GM18526 (cell line): ENCODE measurements around the gene PDE11A.

Source experiments
- POLR2A ChIP-seq: IDR thresholded peaks from 3 replicates; pipeline ENCODE4 v1.6.1; 2011; ENCODE audit not compliant: insufficient read length; ENCODE audit errors: extremely low read depth

Gene PDE11A

GRCh38 chr2:177796011-177796410 lies 276.6 kb downstream of the PDE11A start:
- no peak for TF ChIP-seq POLR2A

DNA sequence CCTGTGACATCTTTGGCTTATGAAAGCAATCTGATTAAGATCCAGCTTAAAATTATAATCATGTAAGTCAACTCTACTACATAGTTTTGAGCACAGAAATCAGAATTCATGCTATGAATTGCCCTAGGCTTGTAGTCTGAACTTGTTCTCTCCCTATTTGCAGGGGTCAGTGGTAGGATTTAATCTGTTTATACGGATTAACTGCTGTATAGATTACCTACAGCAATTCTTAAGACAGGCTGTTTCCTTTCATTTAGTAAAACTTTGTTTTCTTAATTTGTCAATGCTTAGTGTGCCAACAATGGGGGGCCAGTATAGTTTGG lies 287.9 kb downstream of the PDE11A start:
- no peak for TF ChIP-seq POLR2A

DNA sequence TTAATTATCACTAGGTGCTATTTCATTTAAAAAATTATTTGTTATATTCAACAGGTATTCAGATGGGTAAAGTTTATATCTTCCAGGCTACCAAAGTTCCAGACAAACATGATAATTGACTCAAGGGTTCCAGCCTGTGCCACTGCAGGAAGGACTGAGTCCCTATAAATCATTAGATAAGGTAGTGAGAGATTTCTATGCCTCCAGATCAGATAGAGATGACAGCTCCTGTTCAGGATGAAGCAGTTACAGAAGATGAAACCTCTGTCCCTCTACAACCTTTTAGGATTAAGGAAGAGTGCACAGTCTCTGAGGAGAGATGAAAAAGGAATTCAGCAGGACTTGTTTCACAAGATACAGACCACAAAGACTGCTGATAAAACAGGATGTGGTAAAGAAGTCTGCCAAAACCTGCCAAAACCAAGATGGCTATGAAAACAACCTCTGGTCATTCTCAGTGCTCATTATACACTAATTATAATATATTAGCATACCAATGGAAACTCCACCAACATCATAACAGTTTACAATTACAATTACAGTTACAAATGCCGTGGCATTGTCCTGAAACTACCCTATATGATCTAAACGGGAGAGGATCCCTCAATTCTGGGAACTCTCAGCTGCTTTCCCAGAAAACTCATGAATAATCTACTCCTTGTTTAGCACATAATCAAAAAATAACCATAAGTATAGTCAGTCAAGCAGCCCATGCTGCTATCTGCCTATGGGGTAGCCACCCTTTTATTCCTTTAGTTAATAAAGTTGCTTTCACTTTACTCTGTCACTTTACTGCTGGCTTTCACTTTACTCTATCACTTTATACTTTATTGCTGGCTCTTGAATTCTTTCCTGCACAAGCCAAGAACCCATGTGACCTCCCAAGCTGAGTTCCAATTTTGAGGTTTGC lies 288.5 kb downstream of the PDE11A start:
- TF ChIP-seq POLR2A = no peak

- no peak for TF ChIP-seq POLR2A
Measured at GRCh38 chr2:177783091-177783490, 289.5 kb downstream of the PDE11A start.

DNA sequence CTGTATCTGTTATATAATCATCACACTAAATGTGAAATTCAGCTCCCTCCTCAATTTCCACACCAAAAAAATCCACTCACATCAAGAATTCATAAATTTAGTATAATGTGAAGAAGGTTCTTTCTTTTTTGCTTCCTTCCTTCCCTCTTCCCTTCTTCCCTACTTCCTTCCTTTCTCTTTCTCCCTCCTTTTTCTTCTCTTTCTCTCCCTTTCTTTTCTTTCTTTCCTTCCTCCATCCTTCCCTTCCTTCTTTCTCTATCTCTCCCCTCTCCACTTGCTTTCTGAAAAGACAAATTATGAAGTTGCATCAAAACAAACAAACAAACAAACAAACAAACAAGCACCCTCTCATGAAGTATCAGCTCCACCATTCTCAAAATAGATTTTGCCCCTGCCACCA lies 290.0 kb downstream of the PDE11A start:
- TF ChIP-seq POLR2A = no peak

GRCh38 chr2:177778472-177778871 lies 294.1 kb downstream of the PDE11A start:
- no peak for TF ChIP-seq POLR2A

- TF ChIP-seq POLR2A = no peak
Measured at GRCh38 chr2:177772529-177772928, 300.0 kb downstream of the PDE11A start.

GRCh38 chr2:177771191-177771590 lies 301.4 kb downstream of the PDE11A start:
- no peak for TF ChIP-seq POLR2A

DNA sequence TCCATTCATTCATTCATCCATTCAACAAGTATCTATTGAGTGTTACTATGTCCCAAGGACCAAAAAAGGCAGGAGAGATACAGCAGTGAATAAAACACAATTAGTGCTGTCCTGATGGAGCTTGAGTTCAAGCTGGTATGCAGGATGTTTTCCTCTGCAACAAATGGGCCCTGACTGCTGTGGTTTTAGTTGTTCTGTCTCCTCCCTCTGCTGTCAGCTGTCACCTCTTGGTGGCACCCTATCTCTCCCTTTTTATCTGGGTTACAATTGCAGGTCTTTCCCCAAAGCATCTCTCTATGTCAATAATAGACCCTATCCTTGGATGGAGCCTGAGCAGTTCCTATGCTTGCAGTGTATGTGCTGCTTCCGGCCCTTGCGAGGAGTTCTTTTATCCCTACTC lies 304.8 kb downstream of the PDE11A start:
- no peak for TF ChIP-seq POLR2A

- TF ChIP-seq POLR2A = no peak
Measured at GRCh38 chr2:177765698-177766097, 306.9 kb downstream of the PDE11A start.

DNA sequence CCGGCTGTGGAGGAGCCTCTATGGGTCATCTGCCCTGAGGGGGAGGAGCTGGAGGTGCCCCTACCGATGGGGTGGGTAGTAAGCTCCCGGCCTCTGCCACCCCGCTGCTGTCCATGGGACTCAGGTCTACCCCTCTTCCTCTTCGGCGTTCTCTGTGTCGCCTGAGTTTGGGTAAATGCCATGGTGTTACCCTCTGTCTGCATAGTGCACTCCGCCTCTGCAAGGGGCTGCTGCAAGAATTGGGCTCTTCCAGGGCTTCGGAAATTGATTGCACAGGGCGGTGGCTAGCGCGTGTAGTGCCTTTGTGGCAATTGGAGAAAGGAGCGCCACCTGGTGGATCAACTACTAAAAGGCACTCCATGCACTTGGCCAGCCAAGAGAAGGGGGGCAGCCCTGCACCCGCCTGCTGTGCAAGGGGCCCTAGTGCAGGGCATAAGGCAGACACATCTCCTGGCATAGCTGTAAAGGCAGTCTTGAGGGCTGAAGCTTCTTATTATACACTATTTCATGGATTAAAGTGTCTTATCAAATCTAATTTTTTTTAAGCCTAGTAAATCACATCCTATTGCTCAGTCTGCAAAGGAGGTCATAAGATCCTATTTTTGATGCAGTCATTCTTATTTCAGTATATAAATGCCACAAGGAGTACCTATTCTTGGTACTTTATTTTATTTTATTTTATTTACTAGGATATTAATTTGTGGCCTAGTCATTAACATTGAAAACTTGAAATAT lies 308.9 kb downstream of the PDE11A start:
- no peak for TF ChIP-seq POLR2A

DNA sequence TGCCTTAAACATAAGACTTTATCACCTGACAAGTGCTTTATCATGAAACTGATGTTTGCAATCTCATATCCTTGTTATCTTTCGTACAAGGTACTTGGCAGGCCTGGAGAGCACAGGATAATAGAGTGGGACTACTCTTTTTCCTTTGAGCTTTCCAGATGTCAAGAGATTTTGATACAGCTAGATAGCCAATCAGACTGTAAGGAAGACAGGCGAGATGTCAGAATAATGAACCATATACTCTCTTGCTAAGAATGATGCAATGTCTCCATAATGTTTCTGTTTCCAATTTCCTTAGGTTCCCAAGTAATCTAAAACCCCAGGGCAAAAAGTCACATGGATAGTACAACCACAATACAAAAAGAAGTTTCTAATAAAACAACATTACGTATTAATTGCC lies 313.1 kb downstream of the PDE11A start:
- no peak for TF ChIP-seq POLR2A

GRCh38 chr2:177758591-177759371 lies 313.8 kb downstream of the PDE11A start:
- no peak for TF ChIP-seq POLR2A

GRCh38 chr2:177756336-177756735 lies 316.2 kb downstream of the PDE11A start:
- TF ChIP-seq POLR2A = no peak

DNA sequence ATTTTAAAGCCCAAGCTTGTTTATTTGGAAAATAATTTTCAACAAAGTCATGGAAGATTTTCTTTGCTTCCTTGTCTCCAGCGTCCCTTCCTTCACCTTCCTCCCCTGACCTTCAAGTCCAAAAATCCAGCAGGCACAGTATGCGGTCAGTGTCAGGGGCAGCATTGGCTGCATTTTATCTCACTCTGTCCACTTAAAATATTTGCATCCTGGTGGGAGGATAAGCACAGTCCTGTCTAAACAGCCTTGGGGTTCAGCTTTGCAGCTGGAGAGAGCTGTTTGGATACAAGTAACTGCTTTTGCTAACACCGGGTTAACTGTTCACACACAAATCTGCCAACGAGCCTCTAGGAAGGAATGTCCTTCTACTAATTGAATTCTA lies 318.1 kb downstream of the PDE11A start:
- TF ChIP-seq POLR2A = no peak
